Hepatocyte (in vitro differentiated cells): ENCODE data around the gene MATN4.

ENCODE experiments used
- EZH2 ChIP-seq: fragments of 200-600 bp; sonication (generic); IDR thresholded peaks from 2 replicates; pipeline ENCODE4 v1.6.1; 2016; ENCODE audit warnings: antibody characterized with exemption, mild to moderate bottlenecking, borderline replicate concordance
- TF ChIP-seq, protein P1 (sequence below): fragments of 200-600 bp; sonication (generic); IDR thresholded peaks from 2 replicates; pipeline ENCODE4 v1.5.1; 2016; ENCODE audit warnings: antibody characterized with exemption, mild to moderate bottlenecking; ENCODE audit not compliant: poor library complexity

DNA sequence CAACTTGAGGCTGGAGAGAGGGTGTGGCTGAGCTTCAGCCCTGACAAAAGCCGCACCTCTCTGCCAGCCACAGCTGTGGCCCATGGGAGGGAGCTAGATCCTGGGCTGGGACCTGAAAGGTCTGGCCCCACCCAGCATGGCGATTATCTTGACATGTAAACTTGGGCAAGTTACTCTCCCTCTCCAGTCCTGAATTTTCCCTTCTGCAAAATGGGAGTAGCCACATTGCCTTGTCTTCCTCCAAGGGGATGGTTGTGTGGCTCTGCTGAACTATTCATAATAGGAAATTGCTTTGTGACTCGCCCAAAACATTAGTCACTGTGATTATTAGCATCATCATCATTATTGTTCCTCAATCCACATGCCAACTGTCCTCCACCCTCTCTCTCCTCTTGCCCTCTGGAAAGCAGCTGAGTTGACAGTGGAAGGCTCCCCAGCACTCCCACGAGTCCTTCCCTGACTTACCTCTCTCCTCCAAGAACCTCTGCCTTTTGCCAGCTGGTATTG, 24.5 kb downstream of the MATN4 start:
- TF ChIP-seq, protein P1, sequence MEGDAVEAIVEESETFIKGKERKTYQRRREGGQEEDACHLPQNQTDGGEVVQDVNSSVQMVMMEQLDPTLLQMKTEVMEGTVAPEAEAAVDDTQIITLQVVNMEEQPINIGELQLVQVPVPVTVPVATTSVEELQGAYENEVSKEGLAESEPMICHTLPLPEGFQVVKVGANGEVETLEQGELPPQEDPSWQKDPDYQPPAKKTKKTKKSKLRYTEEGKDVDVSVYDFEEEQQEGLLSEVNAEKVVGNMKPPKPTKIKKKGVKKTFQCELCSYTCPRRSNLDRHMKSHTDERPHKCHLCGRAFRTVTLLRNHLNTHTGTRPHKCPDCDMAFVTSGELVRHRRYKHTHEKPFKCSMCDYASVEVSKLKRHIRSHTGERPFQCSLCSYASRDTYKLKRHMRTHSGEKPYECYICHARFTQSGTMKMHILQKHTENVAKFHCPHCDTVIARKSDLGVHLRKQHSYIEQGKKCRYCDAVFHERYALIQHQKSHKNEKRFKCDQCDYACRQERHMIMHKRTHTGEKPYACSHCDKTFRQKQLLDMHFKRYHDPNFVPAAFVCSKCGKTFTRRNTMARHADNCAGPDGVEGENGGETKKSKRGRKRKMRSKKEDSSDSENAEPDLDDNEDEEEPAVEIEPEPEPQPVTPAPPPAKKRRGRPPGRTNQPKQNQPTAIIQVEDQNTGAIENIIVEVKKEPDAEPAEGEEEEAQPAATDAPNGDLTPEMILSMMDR, result no peak
- TF ChIP-seq EZH2, result no peak
